ENCODE results near the gene PLB1. TPM values are rescaled to one million over a fixed set of nuclear protein-coding genes. Genes with fewer than 3 reads are reported as not detected.
A peak's percentile ranks its signal among the peaks of the same experiment; 100 is the strongest.

The PLB1 gene
- total RNA-seq, 1 donor from 2014 or later, result 1.6 TPM

GRCh38 chr2:28603821-28604220, 108.0 kb downstream of the PLB1 start:
- H3K36me3 ChIP-seq (ENCODE audit: control insufficient read depth, insufficient read depth, low read length), result no peaks in the 10 kb centered on the region

GRCh38 chr2:28604284-28604843, 108.5 kb downstream of the PLB1 start:
- no peak overlapping the region for H3K4me3 ChIP-seq (ENCODE audit: low read depth, low read length)
- no peaks in the 10 kb centered on the region for H3K27me3 ChIP-seq (ENCODE audit: control insufficient read depth, insufficient read depth, low read length)
- FAIRE-seq (no peak), DNase-seq (ENCODE audit: low read depth) (no peak)
- no peaks in the 10 kb centered on the region for H3K36me3 ChIP-seq (ENCODE audit: control insufficient read depth, insufficient read depth, low read length)
- TF ChIP-seq CTCF (IDR thresholded peaks at IDR 0.05; ENCODE audit: insufficient read depth, low read length, severe bottlenecking), result no peak

More at GRCh38 chr2:28603821-28604220, 108.0 kb downstream of the PLB1 start:
- Histone ChIP-seq H3K27me3 (ENCODE audit: control insufficient read depth, insufficient read depth, low read length) (no peaks in the 10 kb centered on the region), H3K4me3 (ENCODE audit: low read depth, low read length) (no peak overlapping the region)
- no peak for TF ChIP-seq CTCF (IDR thresholded peaks at IDR 0.05; ENCODE audit: insufficient read depth, low read length, severe bottlenecking)
- FAIRE-seq (peak; percentile 50), DNase-seq (ENCODE audit: low read depth) (no peak)

GRCh38 chr2:28606986-28607441, 111.2 kb downstream of the PLB1 start:
- Histone ChIP-seq H3K27me3 (ENCODE audit: control insufficient read depth, insufficient read depth, low read length) (no peaks in the 10 kb centered on the region), H3K4me3 (ENCODE audit: low read depth, low read length) (no peak overlapping the region), H3K36me3 (ENCODE audit: control insufficient read depth, insufficient read depth, low read length) (no peaks in the 10 kb centered on the region)
- FAIRE-seq (no peak), DNase-seq (ENCODE audit: low read depth) (no peak)
- no peak for TF ChIP-seq CTCF (IDR thresholded peaks at IDR 0.05; ENCODE audit: insufficient read depth, low read length, severe bottlenecking)

- FAIRE-seq (no peak), DNase-seq (ENCODE audit: low read depth) (no peak)
- TF ChIP-seq CTCF (IDR thresholded peaks at IDR 0.05; ENCODE audit: insufficient read depth, low read length, severe bottlenecking), result no peak
- Histone ChIP-seq H3K27me3 (ENCODE audit: control insufficient read depth, insufficient read depth, low read length) (no peaks in the 10 kb centered on the region), H3K4me3 (ENCODE audit: low read depth, low read length) (no peak overlapping the region), H3K36me3 (ENCODE audit: control insufficient read depth, insufficient read depth, low read length) (no peaks in the 10 kb centered on the region)
Measured at GRCh38 chr2:28607730-28608499, 112.1 kb downstream of the PLB1 start.

GRCh38 chr2:28608500-28609424, 112.9 kb downstream of the PLB1 start:
- no peaks in the 10 kb centered on the region for H3K36me3 ChIP-seq (ENCODE audit: control insufficient read depth, insufficient read depth, low read length)
- TF ChIP-seq CTCF (IDR thresholded peaks at IDR 0.05; ENCODE audit: insufficient read depth, low read length, severe bottlenecking), result no peak
- no peaks in the 10 kb centered on the region for H3K27me3 ChIP-seq (ENCODE audit: control insufficient read depth, insufficient read depth, low read length)
- FAIRE-seq (no peak), DNase-seq (ENCODE audit: low read depth) (no peak)
- no peak overlapping the region for H3K4me3 ChIP-seq (ENCODE audit: low read depth, low read length)
